ENCODE results near the gene SLU7. TPM values are rescaled to one million over a fixed set of nuclear protein-coding genes. Genes with fewer than 3 reads are reported as not detected.

The SLU7 gene
- total and polyA plus RNA-seq, 9 of the 15 experiments (the other 6 are each of a cell fraction or from before 2014, with no cell fraction given) = 42.1 to 65.7 (median 54.8) TPM

DNA sequence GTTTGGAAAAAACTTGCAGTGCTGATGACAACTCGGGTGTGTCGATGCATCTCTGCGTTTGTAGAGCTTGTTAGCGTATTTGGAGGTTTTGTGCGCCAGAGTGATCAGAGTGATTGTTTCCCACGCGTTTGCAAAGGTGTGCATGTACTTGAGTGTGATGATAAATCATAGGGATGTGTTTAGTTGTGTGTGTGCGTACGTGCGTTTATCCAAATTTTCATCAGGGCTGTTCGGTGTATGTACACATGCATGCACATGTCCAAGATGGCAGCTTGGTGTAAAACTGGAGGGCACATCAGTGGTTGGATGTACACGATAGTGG lies 48.2 kb downstream of the SLU7 start:
- ATAC-seq (no peak), DNase-seq (ENCODE audit: extremely low read depth in 1 of 4, low spot score in 3 of 4) (no peak), FAIRE-seq (no peak)
- H3K27ac ChIP-seq (ENCODE audit: extremely low read depth, low read depth, low read length) = no peak overlapping the region
- H2AFZ ChIP-seq (ENCODE audit: low read depth, low read length) = no peak overlapping the region; the same call in 1 of the 2 replicates
- H3K9me3 ChIP-seq (replicated peaks; ENCODE audit: control insufficient read depth, insufficient read depth, low read depth, low read length) = no peaks in the 10 kb centered on the region
- intact Hi-C loops (cut with micrococcal nuclease) (loop anchor here (1.0 kb wide), 1 partner anchor 43 kb away; no protein-coding TSS in a partner anchor), in situ Hi-C loops (cut with MboI) (no loop called here)
- ChIA-PET CTCF (ENCODE audit: low intra/inter-chr PET ratio) (no interaction called here), POLR2A (interaction anchor here (0.6 to 0.7 kb wide), 2 partner anchors 175 to 871 kb away, joined by 3 read pairs; no protein-coding TSS in a partner anchor)
- H3K9me1 ChIP-seq (ENCODE audit: control insufficient read depth, insufficient read depth, low read length) = no peaks in the 10 kb centered on the region
- H3K9ac ChIP-seq (ENCODE audit: insufficient read depth in 1 of 2, low read depth in 2 of 2, low read length in 2 of 2) = no peak overlapping the region
- H3K27me3 ChIP-seq (ENCODE audit: control insufficient read depth in 2 of 2, insufficient read depth in 2 of 2, low read length in 2 of 2) = peaks cover 34 to 37% of the 10 kb centered on the region in 2 experiments
- 11% methylated on average over 12 of the region's 12 CpGs for WGBS (ENCODE audit: insufficient coverage, low coverage, missing lambda C conversion rate)
- H4K20me1 ChIP-seq (replicated peaks; ENCODE audit: control insufficient read depth, insufficient read depth, low read length) = 0 out of 2 replicates have a peak, but pooled peaks cover 6% of the 10 kb centered on the region
- BruUV-seq (replicated peaks) = no TSS peak
- peaks cover 6% of the 10 kb centered on the region in 2 experiments; a peak in 4 of 5 replicates for H3K4me1 ChIP-seq (replicated peaks in 1 of 2; ENCODE audit: control insufficient read depth in 2 of 2, insufficient read depth in 2 of 2, low read length in 2 of 2)
- H3K36me3 ChIP-seq (ENCODE audit: control insufficient read depth, insufficient read depth, low read length) = no peaks in the 10 kb centered on the region
- 0 out of 2 replicates have a peak, but pooled peaks have one; percentile 75 for TF ChIP-seq EZH2 (IDR thresholded peaks at IDR 0.05; ENCODE audit: borderline replicate concordance, low read depth, low read length)
- TF ChIP-seq, protein P1, sequence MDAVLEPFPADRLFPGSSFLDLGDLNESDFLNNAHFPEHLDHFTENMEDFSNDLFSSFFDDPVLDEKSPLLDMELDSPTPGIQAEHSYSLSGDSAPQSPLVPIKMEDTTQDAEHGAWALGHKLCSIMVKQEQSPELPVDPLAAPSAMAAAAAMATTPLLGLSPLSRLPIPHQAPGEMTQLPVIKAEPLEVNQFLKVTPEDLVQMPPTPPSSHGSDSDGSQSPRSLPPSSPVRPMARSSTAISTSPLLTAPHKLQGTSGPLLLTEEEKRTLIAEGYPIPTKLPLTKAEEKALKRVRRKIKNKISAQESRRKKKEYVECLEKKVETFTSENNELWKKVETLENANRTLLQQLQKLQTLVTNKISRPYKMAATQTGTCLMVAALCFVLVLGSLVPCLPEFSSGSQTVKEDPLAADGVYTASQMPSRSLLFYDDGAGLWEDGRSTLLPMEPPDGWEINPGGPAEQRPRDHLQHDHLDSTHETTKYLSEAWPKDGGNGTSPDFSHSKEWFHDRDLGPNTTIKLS (IDR thresholded peaks at IDR 0.05; ENCODE audit: borderline replicate concordance, low read depth) = no peak
- TF ChIP-seq, protein P2, sequence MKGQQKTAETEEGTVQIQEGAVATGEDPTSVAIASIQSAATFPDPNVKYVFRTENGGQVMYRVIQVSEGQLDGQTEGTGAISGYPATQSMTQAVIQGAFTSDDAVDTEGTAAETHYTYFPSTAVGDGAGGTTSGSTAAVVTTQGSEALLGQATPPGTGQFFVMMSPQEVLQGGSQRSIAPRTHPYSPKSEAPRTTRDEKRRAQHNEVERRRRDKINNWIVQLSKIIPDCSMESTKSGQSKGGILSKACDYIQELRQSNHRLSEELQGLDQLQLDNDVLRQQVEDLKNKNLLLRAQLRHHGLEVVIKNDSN (CRISPR knock-in tag; IDR thresholded peaks at IDR 0.05) = peak; percentile 0; the same call in 1 of the 2 replicates
- TF ChIP-seq, protein P3, sequence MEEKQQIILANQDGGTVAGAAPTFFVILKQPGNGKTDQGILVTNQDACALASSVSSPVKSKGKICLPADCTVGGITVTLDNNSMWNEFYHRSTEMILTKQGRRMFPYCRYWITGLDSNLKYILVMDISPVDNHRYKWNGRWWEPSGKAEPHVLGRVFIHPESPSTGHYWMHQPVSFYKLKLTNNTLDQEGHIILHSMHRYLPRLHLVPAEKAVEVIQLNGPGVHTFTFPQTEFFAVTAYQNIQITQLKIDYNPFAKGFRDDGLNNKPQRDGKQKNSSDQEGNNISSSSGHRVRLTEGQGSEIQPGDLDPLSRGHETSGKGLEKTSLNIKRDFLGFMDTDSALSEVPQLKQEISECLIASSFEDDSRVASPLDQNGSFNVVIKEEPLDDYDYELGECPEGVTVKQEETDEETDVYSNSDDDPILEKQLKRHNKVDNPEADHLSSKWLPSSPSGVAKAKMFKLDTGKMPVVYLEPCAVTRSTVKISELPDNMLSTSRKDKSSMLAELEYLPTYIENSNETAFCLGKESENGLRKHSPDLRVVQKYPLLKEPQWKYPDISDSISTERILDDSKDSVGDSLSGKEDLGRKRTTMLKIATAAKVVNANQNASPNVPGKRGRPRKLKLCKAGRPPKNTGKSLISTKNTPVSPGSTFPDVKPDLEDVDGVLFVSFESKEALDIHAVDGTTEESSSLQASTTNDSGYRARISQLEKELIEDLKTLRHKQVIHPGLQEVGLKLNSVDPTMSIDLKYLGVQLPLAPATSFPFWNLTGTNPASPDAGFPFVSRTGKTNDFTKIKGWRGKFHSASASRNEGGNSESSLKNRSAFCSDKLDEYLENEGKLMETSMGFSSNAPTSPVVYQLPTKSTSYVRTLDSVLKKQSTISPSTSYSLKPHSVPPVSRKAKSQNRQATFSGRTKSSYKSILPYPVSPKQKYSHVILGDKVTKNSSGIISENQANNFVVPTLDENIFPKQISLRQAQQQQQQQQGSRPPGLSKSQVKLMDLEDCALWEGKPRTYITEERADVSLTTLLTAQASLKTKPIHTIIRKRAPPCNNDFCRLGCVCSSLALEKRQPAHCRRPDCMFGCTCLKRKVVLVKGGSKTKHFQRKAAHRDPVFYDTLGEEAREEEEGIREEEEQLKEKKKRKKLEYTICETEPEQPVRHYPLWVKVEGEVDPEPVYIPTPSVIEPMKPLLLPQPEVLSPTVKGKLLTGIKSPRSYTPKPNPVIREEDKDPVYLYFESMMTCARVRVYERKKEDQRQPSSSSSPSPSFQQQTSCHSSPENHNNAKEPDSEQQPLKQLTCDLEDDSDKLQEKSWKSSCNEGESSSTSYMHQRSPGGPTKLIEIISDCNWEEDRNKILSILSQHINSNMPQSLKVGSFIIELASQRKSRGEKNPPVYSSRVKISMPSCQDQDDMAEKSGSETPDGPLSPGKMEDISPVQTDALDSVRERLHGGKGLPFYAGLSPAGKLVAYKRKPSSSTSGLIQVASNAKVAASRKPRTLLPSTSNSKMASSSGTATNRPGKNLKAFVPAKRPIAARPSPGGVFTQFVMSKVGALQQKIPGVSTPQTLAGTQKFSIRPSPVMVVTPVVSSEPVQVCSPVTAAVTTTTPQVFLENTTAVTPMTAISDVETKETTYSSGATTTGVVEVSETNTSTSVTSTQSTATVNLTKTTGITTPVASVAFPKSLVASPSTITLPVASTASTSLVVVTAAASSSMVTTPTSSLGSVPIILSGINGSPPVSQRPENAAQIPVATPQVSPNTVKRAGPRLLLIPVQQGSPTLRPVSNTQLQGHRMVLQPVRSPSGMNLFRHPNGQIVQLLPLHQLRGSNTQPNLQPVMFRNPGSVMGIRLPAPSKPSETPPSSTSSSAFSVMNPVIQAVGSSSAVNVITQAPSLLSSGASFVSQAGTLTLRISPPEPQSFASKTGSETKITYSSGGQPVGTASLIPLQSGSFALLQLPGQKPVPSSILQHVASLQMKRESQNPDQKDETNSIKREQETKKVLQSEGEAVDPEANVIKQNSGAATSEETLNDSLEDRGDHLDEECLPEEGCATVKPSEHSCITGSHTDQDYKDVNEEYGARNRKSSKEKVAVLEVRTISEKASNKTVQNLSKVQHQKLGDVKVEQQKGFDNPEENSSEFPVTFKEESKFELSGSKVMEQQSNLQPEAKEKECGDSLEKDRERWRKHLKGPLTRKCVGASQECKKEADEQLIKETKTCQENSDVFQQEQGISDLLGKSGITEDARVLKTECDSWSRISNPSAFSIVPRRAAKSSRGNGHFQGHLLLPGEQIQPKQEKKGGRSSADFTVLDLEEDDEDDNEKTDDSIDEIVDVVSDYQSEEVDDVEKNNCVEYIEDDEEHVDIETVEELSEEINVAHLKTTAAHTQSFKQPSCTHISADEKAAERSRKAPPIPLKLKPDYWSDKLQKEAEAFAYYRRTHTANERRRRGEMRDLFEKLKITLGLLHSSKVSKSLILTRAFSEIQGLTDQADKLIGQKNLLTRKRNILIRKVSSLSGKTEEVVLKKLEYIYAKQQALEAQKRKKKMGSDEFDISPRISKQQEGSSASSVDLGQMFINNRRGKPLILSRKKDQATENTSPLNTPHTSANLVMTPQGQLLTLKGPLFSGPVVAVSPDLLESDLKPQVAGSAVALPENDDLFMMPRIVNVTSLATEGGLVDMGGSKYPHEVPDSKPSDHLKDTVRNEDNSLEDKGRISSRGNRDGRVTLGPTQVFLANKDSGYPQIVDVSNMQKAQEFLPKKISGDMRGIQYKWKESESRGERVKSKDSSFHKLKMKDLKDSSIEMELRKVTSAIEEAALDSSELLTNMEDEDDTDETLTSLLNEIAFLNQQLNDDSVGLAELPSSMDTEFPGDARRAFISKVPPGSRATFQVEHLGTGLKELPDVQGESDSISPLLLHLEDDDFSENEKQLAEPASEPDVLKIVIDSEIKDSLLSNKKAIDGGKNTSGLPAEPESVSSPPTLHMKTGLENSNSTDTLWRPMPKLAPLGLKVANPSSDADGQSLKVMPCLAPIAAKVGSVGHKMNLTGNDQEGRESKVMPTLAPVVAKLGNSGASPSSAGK (IDR thresholded peaks at IDR 0.05) = 0 out of 2 replicates have a peak, but pooled peaks have one; percentile 7
- H3K4me3 ChIP-seq = peak overlapping the region; percentile 31
- no peaks in the 10 kb centered on the region for H3K79me2 ChIP-seq (ENCODE audit: control insufficient read depth, insufficient read depth, low read length)
- H3K4me2 ChIP-seq (ENCODE audit: insufficient read depth, low read length) = peak overlapping the region; percentile 39; the same call in 1 of the 2 replicates
